Measurements from ENCODE around the gene UBAP2L.

GRCh38 chr1:154264454-154264853 lies 43.7 kb downstream of the UBAP2L start:
- TF ChIP-seq CTCF (IDR thresholded peaks at IDR 0.05) (no peak), EP300 (IDR thresholded peaks at IDR 0.05) (no peak)
